HCT116 (cell line): ENCODE data around the gene SH3GL2. TPM values are rescaled to one million over a fixed set of nuclear protein-coding genes. Genes with fewer than 3 reads are reported as not detected.

Source experiments
- ATAC-seq: fragments of 200-7000 bp; cut with Tn5 transposase; 2 replicates; pipeline ENCODE4 v1.9.1; 2020; ENCODE audit warnings: mild to moderate bottlenecking, moderate library complexity
- BruUV-seq: library from RNA; stranded (reverse); fragments of 400-500 nt; replicated peaks from 2 replicates; lab custom pipeline; 2021; lab: Mats Ljungman, UMichigan
- CTCF ChIA-PET: fragments of 300-600 bp; sonication (Branson Sonifier 250); formaldehyde crosslinking; loops from one replicate; lab custom pipeline; 2021; ENCODE audit warnings: antibody characterized with exemption; lab: Charles Lee
- POLR2A ChIA-PET: fragments of 300-600, 350-600 bp; sonication (Branson Sonifier 250); formaldehyde crosslinking; loops from one replicate; lab custom pipeline; 2021; ENCODE audit warnings: antibody characterized with exemption; lab: Charles Lee
- RAD21 ChIA-PET, 2 experiments: fragments of 300-600 bp; sonication (Branson Sonifier 250); formaldehyde crosslinking; loops; one replicate each; lab custom pipeline; 2023; ENCODE audit warnings: low total read pairs in 2 of 2; ENCODE audit not compliant: uncharacterized antibody in 2 of 2, unreplicated experiment in 2 of 2, low non-redundant PET in 1 of 2; lab: Charles Lee
- DNase-seq: peaks from one replicate; pipeline ENCODE4 v3.0.0-alpha.2; 2010; ENCODE audit warnings: low read depth, low spot score
- H2AFZ ChIP-seq: fragments of 200-600 bp; shearing (Covaris generic), sonication (generic); 2 replicates; pipeline ENCODE4 v1.6.1; 2017; ENCODE audit warnings: low read depth, mixed run types, mixed read lengths, antibody characterized with exemption, low read length; ENCODE audit not compliant: poor library complexity, severe bottlenecking
- H3K27ac ChIP-seq: 2 replicates; pipeline ENCODE4 v1.5.1; 2012; ENCODE audit warnings: low read depth, low read length
- H3K27me3 ChIP-seq: fragments of 200-600 bp; sonication (generic); 2 replicates; pipeline ENCODE4 v1.6.1; 2016; ENCODE audit warnings: mixed run types, low read length, mixed read lengths; ENCODE audit not compliant: insufficient read depth
- H3K36me3 ChIP-seq, 2 experiments: fragments of 200-500 bp in 1 of 2; fragments of 200-600 bp in 1 of 2; sonication (Bioruptor generic) in 1 of 2; sonication (generic) in 1 of 2; 2 replicates each; pipeline versions ENCODE4 v1.5.1 to v1.6.1; 2014 to 2016; ENCODE audit warnings: low read length in 2 of 2, inconsistent platforms in 1 of 2, mixed read lengths in 1 of 2, mixed run types in 1 of 2; ENCODE audit not compliant: insufficient read depth in 2 of 2, control insufficient read depth in 1 of 2
- H3K4me1 ChIP-seq, 2 experiments: fragments of 200-600 bp in 1 of 2; sonication (generic) in 1 of 2; 2 replicates each; pipeline versions ENCODE4 v1.5.1 to v1.6.1; 2012 to 2017; ENCODE audit warnings: low read length in 2 of 2, inconsistent platforms in 1 of 2, mild to moderate bottlenecking in 1 of 2, mixed read lengths in 1 of 2, mixed run types in 1 of 2, moderate library complexity in 1 of 2; ENCODE audit not compliant: insufficient read depth in 2 of 2, control insufficient read depth in 1 of 2
- H3K4me2 ChIP-seq: fragments of 200-600 bp; sonication (generic); 2 replicates; pipeline ENCODE4 v1.6.1; 2017; ENCODE audit warnings: mixed run types, low read length, mixed read lengths
- H3K4me3 ChIP-seq, 2 experiments: fragments of 200-600 bp in 1 of 2; sonication (generic) in 1 of 2; replicated peaks in 1 of 2; 2 replicates each; pipeline ENCODE4 v1.5.1; 2011 to 2016; ENCODE audit warnings: low read length in 2 of 2, control low read depth in 1 of 2, low read depth in 1 of 2, mild to moderate bottlenecking in 1 of 2, mixed read lengths in 1 of 2, mixed run types in 1 of 2
- H3K79me2 ChIP-seq: fragments of 200-600 bp; sonication (generic); 2 replicates; pipeline ENCODE4 v1.6.1; 2017; ENCODE audit warnings: mild to moderate bottlenecking, mixed run types, low read length, moderate library complexity, mixed read lengths; ENCODE audit not compliant: insufficient read depth
- H3K9ac ChIP-seq: fragments of 200-600 bp; sonication (generic); 2 replicates; pipeline ENCODE4 v1.6.1; 2016; ENCODE audit warnings: low read length, mixed read lengths
- H3K9me2 ChIP-seq: fragments of 200-600 bp; sonication (generic), shearing (Covaris generic); 2 replicates; pipeline ENCODE4 v1.6.1; 2017; ENCODE audit warnings: mixed run types, mild to moderate bottlenecking, moderate library complexity; ENCODE audit not compliant: insufficient read depth
- H3K9me3 ChIP-seq, 2 experiments: fragments of 200-500 bp in 1 of 2; fragments of 200-600 bp in 1 of 2; sonication (Bioruptor generic) in 1 of 2; sonication (generic) in 1 of 2; 2 replicates each; pipeline ENCODE4 v1.6.1; 2014 to 2017; ENCODE audit warnings: low read length in 2 of 2, mixed read lengths in 2 of 2, inconsistent platforms in 1 of 2, low read depth in 1 of 2, mild to moderate bottlenecking in 1 of 2, mixed run types in 1 of 2, moderate library complexity in 1 of 2; ENCODE audit not compliant: control insufficient read depth in 1 of 2, insufficient read depth in 1 of 2
- H4K20me1 ChIP-seq: fragments of 200-600 bp; sonication (generic), shearing (Covaris generic); 2 replicates; pipeline ENCODE4 v1.6.1; 2017; ENCODE audit warnings: mixed run types, mild to moderate bottlenecking, moderate library complexity; ENCODE audit not compliant: insufficient read depth
- ATF3 ChIP-seq: IDR thresholded peaks from 2 replicates; pipeline ENCODE4 v1.6.1; 2012
- CBX3 ChIP-seq: IDR thresholded peaks from 2 replicates; pipeline ENCODE4 v1.6.1; 2012; ENCODE audit warnings: low read depth
- CTCF ChIP-seq, 3 experiments: fragments of 200-600 bp in 1 of 3; sonication (generic) in 1 of 3; IDR thresholded peaks in 2 of 3; conservative IDR thresholded peaks in 1 of 3; 2 replicates each; pipeline ENCODE4 v1.5.1; 2012 to 2017; ENCODE audit warnings: low read depth in 2 of 3, low read length in 2 of 3, antibody characterized with exemption in 1 of 3, borderline replicate concordance in 1 of 3, control low read depth in 1 of 3, mild to moderate bottlenecking in 1 of 3, mixed read lengths in 1 of 3, mixed run types in 1 of 3, moderate library complexity in 1 of 3; ENCODE audit not compliant: insufficient read depth in 1 of 3
- EGR1 ChIP-seq: IDR thresholded peaks from 2 replicates; pipeline ENCODE4 v1.6.1; 2012; ENCODE audit warnings: low read depth
- EZH2 ChIP-seq: fragments of 200-600 bp; sonication (generic); IDR thresholded peaks from 2 replicates; pipeline ENCODE4 v1.6.1; 2017; ENCODE audit warnings: antibody characterized with exemption, mixed run types
- EZH2phosphoT487 ChIP-seq: fragments of 200-600 bp; IDR thresholded peaks from 2 replicates; pipeline ENCODE4 v1.6.1; 2018; ENCODE audit warnings: antibody characterized with exemption, borderline replicate concordance
- FOSL1 ChIP-seq: IDR thresholded peaks from 2 replicates; pipeline ENCODE4 v1.6.1; 2012; ENCODE audit warnings: low read depth
- POLR2A ChIP-seq: IDR thresholded peaks from 2 replicates; pipeline ENCODE4 v1.7.0; 2011; ENCODE audit warnings: borderline replicate concordance; ENCODE audit not compliant: insufficient read depth, insufficient read length; ENCODE audit errors: extremely low read depth
- POLR2AphosphoS5 ChIP-seq: IDR thresholded peaks from 2 replicates; pipeline ENCODE4 v1.6.1; 2011; ENCODE audit warnings: mild to moderate bottlenecking, low read depth, low read length, moderate library complexity
- RAD21 ChIP-seq: IDR thresholded peaks from 2 replicates; pipeline ENCODE4 v1.6.1; 2012; ENCODE audit warnings: low read depth, mild to moderate bottlenecking
- REST ChIP-seq: IDR thresholded peaks from 2 replicates; pipeline ENCODE4 v1.6.1; 2012; ENCODE audit warnings: low read depth
- SP1 ChIP-seq: IDR thresholded peaks from 2 replicates; pipeline ENCODE4 v1.6.1; 2012; ENCODE audit warnings: low read depth
- SRF ChIP-seq: IDR thresholded peaks from 2 replicates; pipeline ENCODE4 v1.6.1; 2012; ENCODE audit warnings: low read depth
- TCF7L2 ChIP-seq: IDR thresholded peaks from 2 replicates; pipeline ENCODE4 v1.7.0; 2011; ENCODE audit warnings: borderline replicate concordance, inconsistent platforms; ENCODE audit not compliant: insufficient read depth, insufficient read length; ENCODE audit errors: extremely low read depth
- YY1 ChIP-seq: IDR thresholded peaks from 2 replicates; pipeline ENCODE4 v1.6.1; 2011; ENCODE audit warnings: low read length, low read depth, moderate library complexity, mild to moderate bottlenecking; ENCODE audit not compliant: insufficient replicate concordance; ENCODE audit errors: extremely low read depth
- ZBTB33 ChIP-seq: IDR thresholded peaks from 2 replicates; pipeline ENCODE4 v1.6.1; 2011; ENCODE audit warnings: mild to moderate bottlenecking, low read length, moderate library complexity; ENCODE audit not compliant: insufficient replicate concordance; ENCODE audit errors: extremely low read depth
- intact Hi-C: fragments of 100-400 bp; cut with micrococcal nuclease; formaldehyde crosslinking; loops from 2 replicates; pipeline ENCODE4 v1.10.0; 2022
- total RNA-seq: library from RNA; stranded (reverse); gene quantifications from one replicate; pipeline ENCODE4 v1.2.1, GENCODE V29; 2021; ENCODE audit not compliant: unreplicated experiment
- TF ChIP-seq, protein P1 (sequence below): IDR thresholded peaks from 2 replicates; pipeline ENCODE4 v1.6.1; 2012

Gene SH3GL2
- total RNA-seq, 1 experiment from 2014 or later, result not detected

DNA sequence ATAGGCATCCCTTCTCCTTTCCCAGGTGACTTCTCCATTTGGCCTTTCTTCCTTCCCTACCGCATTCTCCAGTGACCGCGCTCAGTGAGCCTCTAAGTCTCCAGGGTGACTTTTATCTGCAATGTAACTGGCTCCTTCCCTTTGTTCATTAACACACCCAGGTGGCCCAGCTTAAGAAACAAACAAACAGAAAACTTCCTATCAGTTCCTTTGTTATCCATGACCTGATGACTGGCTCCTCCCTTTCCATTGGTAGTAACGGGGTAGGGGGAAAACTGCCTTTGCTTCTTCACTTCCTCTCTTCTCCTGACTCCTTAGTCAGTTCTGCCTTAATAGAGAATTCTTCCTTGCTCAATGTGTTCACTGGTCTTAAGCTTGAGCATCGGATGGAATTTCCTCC, 7.0 kb upstream of the SH3GL2 start:
- CTCF ChIA-PET, result no interaction called here
- no peaks in the 10 kb centered on the region for H3K79me2 ChIP-seq
- no peak overlapping the region for H2AFZ ChIP-seq
- no peak overlapping the region for H3K4me3 ChIP-seq
- no peaks in the 10 kb centered on the region for H3K4me1 ChIP-seq
- H4K20me1 ChIP-seq, result no peaks in the 10 kb centered on the region
- intact Hi-C loops, result no loop called here
- no peaks in the 10 kb centered on the region for H3K9me2 ChIP-seq
- H3K4me2 ChIP-seq, result no peak overlapping the region
- H3K9ac ChIP-seq, result no peak overlapping the region
- H3K27me3 ChIP-seq, result 0 out of 2 replicates have a peak, but pooled peaks cover 3% of the 10 kb centered on the region
- RAD21 ChIA-PET, result no interaction called here
- DNase-seq, result no peak
- no peak for TF ChIP-seq REST
- TF ChIP-seq TCF7L2, result no peak
- TF ChIP-seq FOSL1, result no peak
- TF ChIP-seq EGR1, result no peak
- no peak for TF ChIP-seq POLR2AphosphoS5
- no peak for TF ChIP-seq RAD21
- TF ChIP-seq SRF, result no peak
- TF ChIP-seq CBX3, result no peak
- TF ChIP-seq EZH2phosphoT487, result no peak
- TF ChIP-seq YY1, result no peak
- no peak for TF ChIP-seq SP1
- TF ChIP-seq EZH2, result no peak
- TF ChIP-seq, protein P1, sequence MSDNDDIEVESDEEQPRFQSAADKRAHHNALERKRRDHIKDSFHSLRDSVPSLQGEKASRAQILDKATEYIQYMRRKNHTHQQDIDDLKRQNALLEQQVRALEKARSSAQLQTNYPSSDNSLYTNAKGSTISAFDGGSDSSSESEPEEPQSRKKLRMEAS, result no peak
- no peak for TF ChIP-seq POLR2A
- no peak for TF ChIP-seq ATF3
- no peak for TF ChIP-seq ZBTB33
- TF ChIP-seq CTCF (IDR thresholded peaks at IDR 0.05 in 2 of 3, conservative IDR thresholded peaks at IDR 0.05 in 1 of 3; ENCODE audit: borderline replicate concordance in 1 of 3, insufficient read depth in 1 of 3, low read depth in 2 of 3, low read length in 2 of 3), result no peak
- TF ChIP-seq, all 23 proteins: peak for 0
- POLR2A ChIA-PET, result no interaction called here
- ATAC-seq, result no peak
- Histone ChIP-seq H3K9me3 (no peaks in the 10 kb centered on the region), H3K36me3 (no peaks in the 10 kb centered on the region), H3K27ac (no peak overlapping the region)
- BruUV-seq, result no TSS peak
